PC-9 (cell line): ENCODE results near the gene DPEP2. TPM values are rescaled to one million over a fixed set of nuclear protein-coding genes. Genes with fewer than 3 reads are reported as not detected.

ENCODE experiments used
- BruUV-seq: library from RNA; stranded (reverse); fragments of 400-500 nt; replicated peaks from 2 replicates; lab custom pipeline; 2021; lab: Mats Ljungman, UMichigan
- CTCF ChIA-PET: fragments of 300-600 bp; sonication (Branson Sonifier 250); formaldehyde crosslinking; loops from one replicate; lab custom pipeline; 2022; ENCODE audit warnings: antibody characterized with exemption; lab: Charles Lee
- POLR2A ChIA-PET: fragments of 300-600 bp; sonication (Branson Sonifier 250); formaldehyde crosslinking; loops from one replicate; lab custom pipeline; 2022; ENCODE audit warnings: antibody characterized with exemption; ENCODE audit not compliant: unreplicated experiment; lab: Charles Lee
- DNase-seq, 2 experiments: peaks; one replicate each; pipeline versions ENCODE4 v3.0.0 to v3.0.0-alpha.2; 2015 to 2022; ENCODE audit warnings: mixed read lengths in 1 of 2
- H2AFZ ChIP-seq: fragments of 200-600 bp; sonication (generic); 2 replicates; pipeline ENCODE4 v1.8.1; 2017; ENCODE audit warnings: antibody characterized with exemption
- H3F3A ChIP-seq: fragments of 200-600 bp; sonication (generic); 2 replicates; pipeline ENCODE4 v1.8.1; 2017; ENCODE audit warnings: antibody characterized with exemption, mild to moderate bottlenecking, low read depth; ENCODE audit not compliant: insufficient read depth
- H3K27ac ChIP-seq: fragments of 200-600 bp; sonication (generic); 2 replicates; pipeline ENCODE4 v1.6.1; 2016; ENCODE audit warnings: mixed run types
- H3K27me3 ChIP-seq: fragments of 200-600 bp; sonication (generic); 2 replicates; pipeline ENCODE4 v1.6.1; 2016; ENCODE audit warnings: low read depth, mixed run types; ENCODE audit not compliant: insufficient read depth
- H3K36me3 ChIP-seq: fragments of 200-600 bp; sonication (generic); 2 replicates; pipeline ENCODE4 v1.6.1; 2016; ENCODE audit warnings: low read depth, mixed run types
- H3K4me1 ChIP-seq: fragments of 200-600 bp; sonication (generic); replicated peaks from 2 replicates; pipeline ENCODE4 v1.6.1; 2016; ENCODE audit warnings: mixed run types; ENCODE audit not compliant: insufficient read depth
- H3K4me2 ChIP-seq: fragments of 200-600 bp; sonication (generic); 2 replicates; pipeline ENCODE4 v1.6.1; 2017; ENCODE audit warnings: mixed run types
- H3K4me3 ChIP-seq: fragments of 200-600 bp; sonication (generic); 2 replicates; pipeline ENCODE4 v1.6.1; 2016; ENCODE audit warnings: mixed run types
- H3K79me2 ChIP-seq: fragments of 200-600 bp; sonication (generic); 2 replicates; pipeline ENCODE4 v1.6.1; 2017; ENCODE audit warnings: low read depth, mixed run types
- H3K9me2 ChIP-seq: fragments of 200-600 bp; sonication (generic); 2 replicates; pipeline ENCODE4 v1.8.1; 2017; ENCODE audit warnings: mild to moderate bottlenecking; ENCODE audit not compliant: insufficient read depth
- H3K9me3 ChIP-seq: fragments of 200-600 bp; sonication (generic); 2 replicates; pipeline ENCODE4 v1.8.1; 2016; ENCODE audit warnings: low read depth; ENCODE audit not compliant: insufficient read depth
- H4K20me1 ChIP-seq: fragments of 200-600 bp; sonication (generic); 2 replicates; pipeline ENCODE4 v1.8.1; 2017; ENCODE audit not compliant: insufficient read depth
- CTCF ChIP-seq: fragments of 200-600 bp; sonication (generic); conservative IDR thresholded peaks from 2 replicates; pipeline ENCODE4 v1.6.1; 2017; ENCODE audit warnings: mixed run types, antibody characterized with exemption, mild to moderate bottlenecking, moderate library complexity
- EZH2 ChIP-seq: fragments of 200-600 bp; sonication (generic); IDR thresholded peaks from 2 replicates; pipeline ENCODE4 v1.8.0; 2017; ENCODE audit warnings: antibody characterized with exemption, low read depth
- intact Hi-C: fragments of 100-400 bp; cut with micrococcal nuclease; formaldehyde crosslinking; loops from one replicate; pipeline ENCODE4 v1.10.0; 2022; ENCODE audit not compliant: unreplicated experiment
- total RNA-seq: library from RNA; stranded (reverse); gene quantifications from 2 replicates; pipeline ENCODE4 v1.2.3, GENCODE V29; 2021

DPEP2 gene
- total RNA-seq, 1 experiment from 2014 or later, result not detected

DNA sequence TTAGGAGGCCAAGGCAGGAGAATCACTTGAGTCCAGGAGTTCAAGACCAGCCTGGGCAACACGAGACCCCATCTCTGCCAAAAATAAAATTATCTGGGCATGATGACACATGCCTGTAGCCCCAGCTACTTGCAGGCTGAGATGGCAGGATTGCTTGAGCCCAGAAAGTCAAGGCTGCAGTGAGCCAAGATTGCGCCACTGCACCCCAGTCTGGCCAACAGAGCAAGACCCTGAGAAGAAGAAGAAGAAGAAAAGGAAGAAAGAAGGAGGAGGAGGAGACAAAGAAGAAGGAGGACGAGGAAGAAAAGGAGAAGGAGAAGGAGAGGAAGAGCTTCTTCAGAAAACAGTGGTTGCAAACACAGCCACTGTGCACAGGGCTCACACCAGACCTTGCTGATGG, 10.6 kb downstream of the DPEP2 start:
- no TSS peak for BruUV-seq
- ChIA-PET POLR2A (no interaction called here), CTCF (interaction anchor here (0.7 kb wide), 1 partner anchor 44 kb away, joined by 3 read pairs; no protein-coding TSS in a partner anchor)
- no peaks in the 10 kb centered on the region for H3F3A ChIP-seq
- no peak for DNase-seq
- no peak overlapping the region for H3K4me3 ChIP-seq
- no peaks in the 10 kb centered on the region for H3K27me3 ChIP-seq
- no peaks in the 10 kb centered on the region for H3K9me3 ChIP-seq
- H4K20me1 ChIP-seq, result no peaks in the 10 kb centered on the region
- no peaks in the 10 kb centered on the region for H3K79me2 ChIP-seq
- no peaks in the 10 kb centered on the region for H3K36me3 ChIP-seq
- H3K27ac ChIP-seq, result no peak overlapping the region
- no peak overlapping the region for H2AFZ ChIP-seq
- intact Hi-C loops, result no loop called here
- no peak overlapping the region for H3K4me2 ChIP-seq
- H3K9me2 ChIP-seq, result no peaks in the 10 kb centered on the region
- TF ChIP-seq EZH2 (no peak), CTCF (no peak)
- H3K4me1 ChIP-seq, result peaks cover 9% of the 10 kb centered on the region

- no peak for DNase-seq
- intact Hi-C loops, result no loop called here
- BruUV-seq, result no TSS peak
These were observed 11.7 kb downstream of the DPEP2 start for GRCh38 chr16:67987460-67988160.

GRCh38 chr16:67986949-67987348, 12.3 kb downstream of the DPEP2 start:
- intact Hi-C loops, result no loop called here
- H2AFZ ChIP-seq, result no peak overlapping the region
- no peak overlapping the region for H3K4me3 ChIP-seq
- no peaks in the 10 kb centered on the region for H3F3A ChIP-seq
- H3K27ac ChIP-seq, result no peak overlapping the region
- H3K4me1 ChIP-seq, result peaks cover 9% of the 10 kb centered on the region
- BruUV-seq, result no TSS peak
- H3K27me3 ChIP-seq, result no peaks in the 10 kb centered on the region
- no peaks in the 10 kb centered on the region for H3K36me3 ChIP-seq
- no peak for TF ChIP-seq CTCF
- no peak overlapping the region for H3K4me2 ChIP-seq
- CTCF ChIA-PET, result no interaction called here
- H4K20me1 ChIP-seq, result no peaks in the 10 kb centered on the region
- no peaks in the 10 kb centered on the region for H3K79me2 ChIP-seq
- DNase-seq, result no peak
- no peaks in the 10 kb centered on the region for H3K9me2 ChIP-seq
- no peaks in the 10 kb centered on the region for H3K9me3 ChIP-seq
- POLR2A ChIA-PET, result interaction anchor here (1.0 kb wide), 1 partner anchor 48 kb away, joined by 4 read pairs; no protein-coding TSS in a partner anchor

More at GRCh38 chr16:67987460-67988160, 11.7 kb downstream of the DPEP2 start:
- TF ChIP-seq CTCF, result no peak
- TF ChIP-seq EZH2, result no peak
- H3K27me3 ChIP-seq, result no peaks in the 10 kb centered on the region
- POLR2A ChIA-PET, result interaction anchor here (0.6 to 1.0 kb wide), 2 partner anchors 39 to 47 kb away, joined by 4 to 5 read pairs; no protein-coding TSS in a partner anchor
- no peaks in the 10 kb centered on the region for H3K9me2 ChIP-seq
- no peak overlapping the region for H3K4me3 ChIP-seq
- H4K20me1 ChIP-seq, result no peaks in the 10 kb centered on the region
- H3K4me2 ChIP-seq, result no peak overlapping the region
- H3K79me2 ChIP-seq, result no peaks in the 10 kb centered on the region
- CTCF ChIA-PET, result no interaction called here
- no peaks in the 10 kb centered on the region for H3F3A ChIP-seq
- H3K9me3 ChIP-seq, result no peaks in the 10 kb centered on the region
- H3K4me1 ChIP-seq, result peaks cover 9% of the 10 kb centered on the region
- no peak overlapping the region for H3K27ac ChIP-seq
- no peaks in the 10 kb centered on the region for H3K36me3 ChIP-seq
- H2AFZ ChIP-seq, result no peak overlapping the region
